Endothelial cell of umbilical vein (primary cell): Measurements from ENCODE around the gene CHST8. TPM values are rescaled to one million over a fixed set of nuclear protein-coding genes. Genes with fewer than 3 reads are reported as not detected.

Experiments
- BruUV-seq: library from RNA; stranded (reverse); fragments of 400-500 nt; replicated peaks from 2 replicates; lab custom pipeline; 2021; lab: Mats Ljungman, UMichigan
- CTCF ChIA-PET: fragments of 300-600, 350-600 bp; sonication (Branson Sonifier 250); formaldehyde crosslinking; loops from one replicate; lab custom pipeline; 2021; ENCODE audit warnings: antibody characterized with exemption, inconsistent platforms; lab: Charles Lee
- POLR2A ChIA-PET: fragments of 300-600, 350-600 bp; sonication (Branson Sonifier 250); formaldehyde crosslinking; loops from one replicate; lab custom pipeline; 2021; ENCODE audit warnings: antibody characterized with exemption, inconsistent platforms; lab: Charles Lee
- DNase-seq: peaks from one replicate; pipeline ENCODE4 v3.0.0-alpha.2; 2011; ENCODE audit warnings: low read depth, low spot score
- FAIRE-seq: peaks from 2 replicates; lab custom pipeline; 2011; peaks lifted over from hg19 to GRCh38; lab: Jason Lieb, UNC
- H2AFZ ChIP-seq: 2 replicates; pipeline ENCODE4 v1.6.0; 2012; ENCODE audit warnings: low read depth, low read length, control low read depth, inconsistent platforms
- H3K27ac ChIP-seq: 2 replicates; pipeline ENCODE4 v1.5.1; 2011; ENCODE audit warnings: low read depth, mild to moderate bottlenecking, control low read depth, low read length, moderate library complexity; ENCODE audit not compliant: insufficient read depth
- H3K27me3 ChIP-seq, 2 experiments: 2 replicates each; pipeline versions ENCODE4 v1.6.0 to v1.6.1; 2011; ENCODE audit warnings: low read length in 2 of 2, mixed read lengths in 1 of 2; ENCODE audit not compliant: control insufficient read depth in 2 of 2, insufficient read depth in 2 of 2
- H3K36me3 ChIP-seq, 2 experiments: 2 replicates in 1 of 2; 3 replicates in 1 of 2; pipeline ENCODE4 v1.5.1; 2011; ENCODE audit warnings: low read length in 2 of 2, mild to moderate bottlenecking in 1 of 2, moderate library complexity in 1 of 2; ENCODE audit not compliant: control insufficient read depth in 2 of 2, insufficient read depth in 2 of 2; ENCODE audit errors: extremely low read depth in 1 of 2
- H3K4me1 ChIP-seq: 3 replicates; pipeline ENCODE4 v1.5.1; 2011; ENCODE audit warnings: mild to moderate bottlenecking, low read length; ENCODE audit not compliant: control insufficient read depth, insufficient read depth; ENCODE audit errors: extremely low read depth
- H3K4me2 ChIP-seq: 2 replicates; pipeline ENCODE4 v1.6.1; 2011; ENCODE audit warnings: low read length, control low read depth, mixed read lengths; ENCODE audit not compliant: insufficient read depth
- H3K4me3 ChIP-seq, 3 experiments: fragments of 200-600 bp in 1 of 3; sonication (generic), shearing (Covaris generic) in 1 of 3; replicated peaks in 1 of 3; 2 replicates each; pipeline ENCODE4 v1.5.1; 2011 to 2016; ENCODE audit warnings: control low read depth in 3 of 3, low read length in 3 of 3, mild to moderate bottlenecking in 2 of 3, inconsistent platforms in 1 of 3, low read depth in 1 of 3, moderate library complexity in 1 of 3; ENCODE audit not compliant: insufficient read depth in 1 of 3
- H3K79me2 ChIP-seq: 2 replicates; pipeline ENCODE4 v1.6.0; 2012; ENCODE audit warnings: low read length, inconsistent platforms; ENCODE audit not compliant: control insufficient read depth, insufficient read depth
- H3K9ac ChIP-seq: replicated peaks from 2 replicates; pipeline ENCODE3; 2011; ENCODE audit warnings: low read length, control low read depth; ENCODE audit not compliant: insufficient read depth; ENCODE audit errors: extremely low read depth
- H3K9me1 ChIP-seq: replicated peaks from 3 replicates; pipeline ENCODE4 v1.6.0; 2011; ENCODE audit warnings: mild to moderate bottlenecking, low read length; ENCODE audit not compliant: control insufficient read depth, insufficient read depth; ENCODE audit errors: extremely low read depth
- H3K9me3 ChIP-seq: replicated peaks from 2 replicates; pipeline ENCODE4 v1.5.1; 2012; ENCODE audit warnings: low read length, inconsistent platforms; ENCODE audit not compliant: control insufficient read depth, insufficient read depth
- H4K20me1 ChIP-seq: replicated peaks from 2 replicates; pipeline ENCODE3; 2011; ENCODE audit warnings: mild to moderate bottlenecking, low read length; ENCODE audit not compliant: control insufficient read depth, insufficient read depth; ENCODE audit errors: extremely low read depth
- EZH2 ChIP-seq: IDR thresholded peaks from 2 replicates; pipeline ENCODE4 v1.6.1; 2012; ENCODE audit warnings: borderline replicate concordance, low read depth, mild to moderate bottlenecking, moderate library complexity, low read length, inconsistent platforms; ENCODE audit not compliant: severe bottlenecking
- GATA2 ChIP-seq: IDR thresholded peaks from 2 replicates; pipeline ENCODE4 v1.7.0; 2011; ENCODE audit warnings: low read depth, mild to moderate bottlenecking, moderate library complexity, mixed read lengths, low read length; ENCODE audit not compliant: insufficient read length, insufficient read depth
- MYC ChIP-seq: IDR thresholded peaks from one replicate; pipeline ENCODE4 v1.6.1; 2011; ENCODE audit warnings: mild to moderate bottlenecking, low read depth, low read length
- POLR2AphosphoS5 ChIP-seq: IDR thresholded peaks from 2 replicates; pipeline ENCODE4 v1.6.1; 2012; ENCODE audit warnings: low read depth, mild to moderate bottlenecking, control low read depth, low read length, moderate library complexity; ENCODE audit not compliant: insufficient read depth
- dilution Hi-C: fragments of 300-500 bp; cut with MboI; formaldehyde crosslinking; loops from one replicate; pipeline ENCODE4 v1.15.0; 2019; ENCODE audit warnings: low sequenced_read_pairs; ENCODE audit not compliant: extremely low pct_ligation_motif_present
- intact Hi-C: fragments of 100-400 bp; cut with micrococcal nuclease; formaldehyde crosslinking; loops from one replicate; pipeline ENCODE4 v1.10.0; 2022
- polyA plus RNA-seq, 4 experiments: library from polyadenylated mRNA; depleted of rRNA in 3 of 4; stranded (reverse) in 3 of 4; unstranded in 1 of 4; fragments of >200 nt; gene quantifications; 2 replicates each; pipeline versions ENCODE4 v1.2.1 to v1.2.3, GENCODE V29; 2011 to 2012; ENCODE audit warnings: missing spikeins in 1 of 4
- total RNA-seq: library from RNA; stranded (reverse); gene quantifications from 2 replicates; pipeline ENCODE4 v1.2.3, GENCODE V29; 2021
- TF ChIP-seq, protein P1 (sequence below), 2 donors: IDR thresholded peaks; 1 replicate in 1 of 2; 2 replicates in 1 of 2; pipeline ENCODE4 v1.5.1; 2011; ENCODE audit warnings: low read length in 2 of 2, mild to moderate bottlenecking in 2 of 2, moderate library complexity in 2 of 2, control low read depth in 1 of 2, inconsistent platforms in 1 of 2, low read depth in 1 of 2; ENCODE audit not compliant: insufficient read depth in 1 of 2; ENCODE audit errors: extremely low read depth in 1 of 2

The CHST8 gene
- total and polyA plus RNA-seq, 2 donors (not counting 3 experiments of a cell fraction or from before 2014, with no cell fraction given): not detected

GRCh38 chr19:33778089-33778791 lies 156.5 kb downstream of the CHST8 start:
- H3K9ac ChIP-seq: no peak overlapping the region
- intact Hi-C loops (loop anchor here (1.0 kb wide), 5 partner anchors 17 to 367 kb away; no protein-coding TSS in a partner anchor), dilution Hi-C loops (no loop called here)
- TF ChIP-seq GATA2: no peak
- TF ChIP-seq, protein P1, sequence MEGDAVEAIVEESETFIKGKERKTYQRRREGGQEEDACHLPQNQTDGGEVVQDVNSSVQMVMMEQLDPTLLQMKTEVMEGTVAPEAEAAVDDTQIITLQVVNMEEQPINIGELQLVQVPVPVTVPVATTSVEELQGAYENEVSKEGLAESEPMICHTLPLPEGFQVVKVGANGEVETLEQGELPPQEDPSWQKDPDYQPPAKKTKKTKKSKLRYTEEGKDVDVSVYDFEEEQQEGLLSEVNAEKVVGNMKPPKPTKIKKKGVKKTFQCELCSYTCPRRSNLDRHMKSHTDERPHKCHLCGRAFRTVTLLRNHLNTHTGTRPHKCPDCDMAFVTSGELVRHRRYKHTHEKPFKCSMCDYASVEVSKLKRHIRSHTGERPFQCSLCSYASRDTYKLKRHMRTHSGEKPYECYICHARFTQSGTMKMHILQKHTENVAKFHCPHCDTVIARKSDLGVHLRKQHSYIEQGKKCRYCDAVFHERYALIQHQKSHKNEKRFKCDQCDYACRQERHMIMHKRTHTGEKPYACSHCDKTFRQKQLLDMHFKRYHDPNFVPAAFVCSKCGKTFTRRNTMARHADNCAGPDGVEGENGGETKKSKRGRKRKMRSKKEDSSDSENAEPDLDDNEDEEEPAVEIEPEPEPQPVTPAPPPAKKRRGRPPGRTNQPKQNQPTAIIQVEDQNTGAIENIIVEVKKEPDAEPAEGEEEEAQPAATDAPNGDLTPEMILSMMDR (IDR thresholded peaks at IDR 0.05; ENCODE audit: extremely low read depth in 1 of 2, insufficient read depth in 1 of 2, low read depth in 1 of 2, low read length in 2 of 2): peak; percentile 100
- TF ChIP-seq EZH2: no peak
- TF ChIP-seq MYC: no peak
- TF ChIP-seq POLR2AphosphoS5: peak; percentile 50
- H3K4me2 ChIP-seq: no peak overlapping the region
- no peak overlapping the region for H3K27ac ChIP-seq
- H3K9me3 ChIP-seq: no peaks in the 10 kb centered on the region
- ChIA-PET POLR2A (interaction anchor here (0.9 kb wide), 1 partner anchor 318 kb away, joined by 3 read pairs; no protein-coding TSS in a partner anchor), CTCF (interaction anchor here (0.6 to 6.2 kb wide), 102 partner anchors 9 to 601 kb away, joined by 3 to 387 read pairs (median 5); partner anchors contain the start of genes CEBPA, KCTD15, LSM14A and PEPD)
- DNase-seq (peak; percentile 69), FAIRE-seq (peak; percentile 91)
- no peak overlapping the region for H2AFZ ChIP-seq
- H3K27me3 ChIP-seq: peaks cover 0 to 4% of the 10 kb centered on the region in 2 experiments
- no TSS peak for BruUV-seq
- no peaks in the 10 kb centered on the region for H3K36me3 ChIP-seq
- H4K20me1 ChIP-seq: no peaks in the 10 kb centered on the region
- no peak overlapping the region for H3K4me3 ChIP-seq
- H3K79me2 ChIP-seq: no peaks in the 10 kb centered on the region
- H3K9me1 ChIP-seq: no peaks in the 10 kb centered on the region
- H3K4me1 ChIP-seq: peaks cover 6% of the 10 kb centered on the region
